Esophagus squamous epithelium (tissue), 5 donors: Measurements from ENCODE around the gene PTPRD. TPM values are rescaled to one million over a fixed set of nuclear protein-coding genes. Genes with fewer than 3 reads are reported as not detected.

Source experiments
- DNase-seq: peaks from one replicate; lab custom pipeline; 2025; lab: John Stamatoyannopoulos, UW
- H3K27ac ChIP-seq, 4 donors: fragments of 200-600 bp; sonication (generic); one replicate each; pipeline ENCODE4 v1.5.1; 2016 to 2019; ENCODE audit warnings: mild to moderate bottlenecking in 1 of 4
- H3K27me3 ChIP-seq, 4 donors: fragments of 200-600 bp; sonication (generic); 1 replicate in 3 of 4; 2 replicates in 1 of 4; pipeline versions ENCODE4 v1.5.1 to v1.6.0; 2017 to 2021; ENCODE audit warnings: antibody characterized with exemption in 1 of 4
- H3K36me3 ChIP-seq, 3 donors: fragments of 200-600 bp; sonication (generic); one replicate each; pipeline ENCODE4 v1.5.1; 2016 to 2019
- H3K4me1 ChIP-seq, 3 donors: fragments of 200-600 bp; sonication (generic); one replicate each; pipeline ENCODE4 v1.5.1; 2017 to 2019
- H3K4me3 ChIP-seq, 4 donors: fragments of 200-600 bp; sonication (generic); 1 replicate in 3 of 4; 2 replicates in 1 of 4; pipeline ENCODE4 v1.5.1; 2016 to 2019; ENCODE audit warnings: mild to moderate bottlenecking in 2 of 4, moderate library complexity in 1 of 4
- H3K9me3 ChIP-seq, 3 donors: fragments of 200-600 bp; sonication (generic); one replicate each; pipeline ENCODE4 v1.5.1; 2016 to 2019
- CTCF ChIP-seq, 6 experiments: fragments of 450-650 bp in 4 of 6; fragments of 200-600 bp in 2 of 6; sonication (generic) in 2 of 6; IDR thresholded peaks; one replicate each; pipeline ENCODE4 v1.5.1; 2016 to 2019; ENCODE audit warnings: antibody characterized with exemption in 6 of 6, mild to moderate bottlenecking in 4 of 6, moderate library complexity in 4 of 6
- POLR2A ChIP-seq, 4 donors: fragments of 450-650 bp; IDR thresholded peaks; one replicate each; pipeline ENCODE4 v1.6.1; 2017; ENCODE audit warnings: antibody characterized with exemption in 4 of 4, mild to moderate bottlenecking in 4 of 4, moderate library complexity in 3 of 4
- WGBS, 2 donors: methylation state at CpG; one replicate each; pipeline ENCODE4 v1.1.5; 2018; 5-methylcytosine and 5-hydroxymethylcytosine counted together
- intact Hi-C: fragments of 100-400 bp; cut with DNase I; formaldehyde crosslinking; loops from one replicate; pipeline ENCODE4 v1.15.0; 2022
- total RNA-seq, 4 donors: library from RNA; depleted of rRNA; stranded (reverse); fragments of >200 nt; gene quantifications; one replicate each; pipeline ENCODE4 v1.1.0, GENCODE V29; 2016
- donor health status: DM: yes; HTN: yes; CAD: no.

The PTPRD gene
- total RNA-seq, 4 donors from 2014 or later, result 0.23 to 16.3 (median 6.6) TPM

- no peak for DNase-seq
- Histone ChIP-seq H3K9me3 (no peaks in the 10 kb centered on the region), H3K36me3 (no peaks in the 10 kb centered on the region), H3K27me3 (no peaks in the 10 kb centered on the region), H3K4me1 (no peaks in the 10 kb centered on the region), H3K27ac (no peak overlapping the region), H3K4me3 (no peak overlapping the region)
- no peak for TF ChIP-seq POLR2A (IDR thresholded peaks at IDR 0.05)
- no peak for TF ChIP-seq CTCF (IDR thresholded peaks at IDR 0.05)
- intact Hi-C loops, result no loop called here
- 81 to 88% methylated on average over 1 of the region's 1 CpG for WGBS, 2 donors
Measured at GRCh38 chr9:8772302-8772701, 1840.5 kb downstream of the PTPRD start.

GRCh38 chr9:8769153-8769552 lies 1843.6 kb downstream of the PTPRD start:
- 56 to 74% methylated on average over 4 of the region's 4 CpGs for WGBS, 2 donors
- no peak for TF ChIP-seq POLR2A (IDR thresholded peaks at IDR 0.05)
- TF ChIP-seq CTCF (IDR thresholded peaks at IDR 0.05), result no peak
- no peak overlapping the region for H3K27ac ChIP-seq
- no peaks in the 10 kb centered on the region for H3K9me3 ChIP-seq
- no peaks in the 10 kb centered on the region for H3K27me3 ChIP-seq
- no peak for DNase-seq
- intact Hi-C loops, result no loop called here
- H3K4me3 ChIP-seq, result no peak overlapping the region
- H3K36me3 ChIP-seq, result no peaks in the 10 kb centered on the region
- no peaks in the 10 kb centered on the region for H3K4me1 ChIP-seq

GRCh38 chr9:8766096-8766495 lies 1846.7 kb downstream of the PTPRD start:
- no peak for DNase-seq
- WGBS, 2 donors, result 69 to 76% methylated on average over 3 of the region's 3 CpGs
- Histone ChIP-seq H3K36me3 (no peaks in the 10 kb centered on the region), H3K9me3 (no peaks in the 10 kb centered on the region), H3K27ac (no peak overlapping the region), H3K27me3 (no peaks in the 10 kb centered on the region), H3K4me1 (no peaks in the 10 kb centered on the region), H3K4me3 (no peak overlapping the region)
- TF ChIP-seq CTCF (IDR thresholded peaks at IDR 0.05) (no peak), POLR2A (IDR thresholded peaks at IDR 0.05) (no peak)
- intact Hi-C loops, result no loop called here

GRCh38 chr9:8764051-8764450 lies 1848.8 kb downstream of the PTPRD start:
- Histone ChIP-seq H3K9me3 (peaks cover 0 to 1% (median 0%) of the 10 kb centered on the region in 3 donors), H3K36me3 (no peaks in the 10 kb centered on the region), H3K4me3 (no peak overlapping the region), H3K4me1 (no peaks in the 10 kb centered on the region), H3K27me3 (no peaks in the 10 kb centered on the region), H3K27ac (no peak overlapping the region)
- no peak for DNase-seq
- WGBS, 2 donors, result 78 to 84% methylated on average over 1 of the region's 1 CpG
- intact Hi-C loops, result no loop called here
- no peak for TF ChIP-seq CTCF (IDR thresholded peaks at IDR 0.05)
- TF ChIP-seq POLR2A (IDR thresholded peaks at IDR 0.05), result no peak

GRCh38 chr9:8762479-8763085 lies 1850.2 kb downstream of the PTPRD start:
- Histone ChIP-seq H3K36me3 (no peaks in the 10 kb centered on the region), H3K4me1 (no peaks in the 10 kb centered on the region), H3K9me3 (peaks cover 0 to 4% (median 0%) of the 10 kb centered on the region in 3 donors), H3K27me3 (no peaks in the 10 kb centered on the region), H3K27ac (no peak overlapping the region), H3K4me3 (no peak overlapping the region)
- TF ChIP-seq POLR2A (IDR thresholded peaks at IDR 0.05) (no peak), CTCF (IDR thresholded peaks at IDR 0.05) (no peak)
- DNase-seq, result no peak
- 67 to 70% methylated on average over 6 of the region's 6 CpGs for WGBS, 2 donors
- intact Hi-C loops, result no loop called here
